ENCODE results near the gene RAB25. TPM values are rescaled to one million over a fixed set of nuclear protein-coding genes. Genes with fewer than 3 reads are reported as not detected.

Gene RAB25
- total and polyA plus RNA-seq, 2 experiments from 2014 or later: 71.1 to 106 TPM

GRCh38 chr1:156052862-156053767 lies 7.8 kb upstream of the RAB25 start:
- peak overlapping the region; percentile 59 for H2AFZ ChIP-seq
- H3K79me2 ChIP-seq: peaks cover 38% of the 10 kb centered on the region
- H3K4me1 ChIP-seq (ENCODE audit: insufficient read depth): no peaks in the 10 kb centered on the region
- no peaks in the 10 kb centered on the region for H3K9me3 ChIP-seq (ENCODE audit: low read depth)
- peaks cover 4% of the 10 kb centered on the region for H4K20me1 ChIP-seq (ENCODE audit: insufficient read depth, poor library complexity, severe bottlenecking)
- peak; percentile 90 for DNase-seq (ENCODE audit: low spot score)
- under 1% methylated on average over 14 of the region's 63 CpGs for WGBS (ENCODE audit: low lambda C conversion rate, missing lambda C conversion rate)
- H3K27ac ChIP-seq: peak overlapping the region; percentile 97
- H3K4me3 ChIP-seq: peak overlapping the region; percentile 80
- no peaks in the 10 kb centered on the region for H3K27me3 ChIP-seq
- no peaks in the 10 kb centered on the region for H3K9me2 ChIP-seq (replicated peaks; ENCODE audit: insufficient read depth)
- peak overlapping the region; percentile 72 for H3K4me2 ChIP-seq
- H3K36me3 ChIP-seq (replicated peaks; ENCODE audit: insufficient read depth, low read depth): no peaks in the 10 kb centered on the region
- no peak for TF ChIP-seq EZH2 (IDR thresholded peaks at IDR 0.05; ENCODE audit: borderline replicate concordance)
- TF ChIP-seq CTCF (IDR thresholded peaks at IDR 0.05; ENCODE audit: poor library complexity): peak; percentile 44
- no peak for TF ChIP-seq EZH2phosphoT487 (IDR thresholded peaks at IDR 0.05; ENCODE audit: low read depth, severe bottlenecking, unreplicated experiment)

DNA sequence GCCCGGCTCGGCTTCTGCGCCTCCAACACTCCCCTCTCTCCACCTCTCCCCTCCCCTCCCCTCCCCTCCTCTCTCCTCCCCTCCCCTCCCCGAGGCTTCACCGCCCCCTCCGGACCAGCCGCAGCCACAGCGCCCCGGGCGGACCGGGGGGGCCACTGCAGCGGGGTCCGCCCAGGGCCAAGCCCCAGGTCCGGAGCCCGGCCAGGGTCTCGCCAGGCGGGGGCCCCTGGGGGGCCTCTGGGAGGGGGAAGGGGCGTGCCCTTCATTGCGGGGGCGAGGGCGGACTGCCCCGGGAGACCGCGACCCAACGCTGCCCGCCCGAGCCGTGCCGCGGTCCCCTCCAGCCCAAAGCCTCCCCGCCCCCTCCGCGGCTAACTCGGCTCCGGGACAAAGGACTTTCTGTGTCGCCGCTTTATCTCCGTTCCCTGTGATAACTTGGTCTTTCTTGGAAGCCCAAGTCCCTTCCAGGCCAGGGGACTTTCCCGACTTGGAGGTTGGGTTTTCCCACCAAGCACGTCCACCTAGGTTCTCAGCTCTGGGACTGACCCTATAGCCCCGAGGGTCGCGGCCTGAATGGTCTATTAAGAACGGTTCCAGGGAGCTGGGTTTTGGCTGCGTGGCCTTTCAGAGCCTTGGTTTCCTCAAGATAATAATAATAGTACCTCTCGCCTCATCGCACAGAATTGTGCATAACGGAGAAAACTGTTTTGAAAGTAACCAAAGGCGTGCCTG lies 7.0 kb upstream of the RAB25 start, which contains the start of gene UBQLN4:
TSS of gene UBQLN4 (minus strand) at position 31 of the 732 bp plus-strand sequence. CDS start 97 bp downstream, outside the sequence.
- no peaks in the 10 kb centered on the region for H3K4me1 ChIP-seq (ENCODE audit: insufficient read depth)
- peak within 1 kb of the TSS; percentile 83 for H3K4me3 ChIP-seq
- no peaks in the 10 kb centered on the region for H3K9me3 ChIP-seq (ENCODE audit: low read depth)
- H3K36me3 ChIP-seq (replicated peaks; ENCODE audit: insufficient read depth, low read depth): no peaks in the 10 kb centered on the region
- no peaks in the 10 kb centered on the region for H3K27me3 ChIP-seq
- peak; percentile 96 for DNase-seq (ENCODE audit: low spot score)
- 3% methylated on average over 19 of the region's 49 CpGs for WGBS (ENCODE audit: low lambda C conversion rate, missing lambda C conversion rate)
- peaks cover 38% of the 10 kb centered on the region for H3K79me2 ChIP-seq
- peaks cover 4% of the 10 kb centered on the region for H4K20me1 ChIP-seq (ENCODE audit: insufficient read depth, poor library complexity, severe bottlenecking)
- H3K27ac ChIP-seq: peak within 1 kb of the TSS; percentile 97
- H3K9me2 ChIP-seq (replicated peaks; ENCODE audit: insufficient read depth): no peaks in the 10 kb centered on the region
- TF ChIP-seq CTCF (IDR thresholded peaks at IDR 0.05; ENCODE audit: poor library complexity) (peak; percentile 60), EZH2phosphoT487 (IDR thresholded peaks at IDR 0.05; ENCODE audit: low read depth, severe bottlenecking, unreplicated experiment) (no peak)
- peak within 1 kb of the TSS; percentile 88 for H3K4me2 ChIP-seq
- H2AFZ ChIP-seq: peak within 1 kb of the TSS; percentile 94

DNA sequence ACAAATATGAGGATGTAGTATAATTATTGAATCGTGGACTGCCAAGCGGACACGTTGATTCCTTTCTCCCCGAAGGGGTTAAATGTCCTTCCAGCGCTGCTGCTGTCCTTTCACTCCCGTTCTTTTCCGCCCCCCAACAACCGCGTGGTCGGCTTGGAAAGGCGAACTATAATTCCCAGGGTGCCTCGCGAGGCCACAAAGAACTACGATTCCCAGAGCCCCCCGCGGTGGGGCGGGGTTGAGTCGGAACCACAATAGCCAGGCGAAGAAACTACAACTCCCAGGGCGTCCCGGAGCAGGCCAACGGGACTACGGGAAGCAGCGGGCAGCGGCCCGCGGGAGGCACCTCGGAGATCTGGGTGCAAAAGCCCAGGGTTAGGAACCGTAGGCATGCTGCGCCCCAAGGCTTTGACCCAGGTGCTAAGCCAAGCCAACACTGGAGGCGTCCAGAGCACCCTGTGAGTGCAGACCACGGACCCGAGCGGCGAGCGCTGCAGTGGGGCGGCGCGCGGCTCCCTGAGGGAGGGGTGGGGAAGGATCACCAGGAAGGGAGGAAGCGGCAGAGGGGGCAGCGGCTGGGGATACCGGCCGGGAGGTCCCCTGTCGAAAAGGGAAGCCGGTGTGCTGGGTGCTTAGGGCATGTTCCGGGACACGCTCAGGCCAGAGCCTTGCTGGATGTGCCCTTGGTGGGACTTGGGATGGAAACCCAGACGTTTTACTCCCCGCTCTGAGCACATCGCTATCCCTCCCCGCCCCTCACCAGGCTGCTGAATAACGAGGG lies 6.3 kb upstream of the RAB25 start, which contains the start of gene LAMTOR2:
TSS of gene LAMTOR2 (plus strand) at position 283 of the 781 bp plus-strand sequence. CDS start at position 391, 108 bp downstream.
- H4K20me1 ChIP-seq (ENCODE audit: insufficient read depth, poor library complexity, severe bottlenecking): peaks cover 4% of the 10 kb centered on the region
- H3K4me3 ChIP-seq: peak within 1 kb of the TSS; percentile 83
- no peaks in the 10 kb centered on the region for H3K9me3 ChIP-seq (ENCODE audit: low read depth)
- H3K4me1 ChIP-seq (ENCODE audit: insufficient read depth): no peaks in the 10 kb centered on the region
- no peaks in the 10 kb centered on the region for H3K9me2 ChIP-seq (replicated peaks; ENCODE audit: insufficient read depth)
- no peaks in the 10 kb centered on the region for H3K27me3 ChIP-seq
- DNase-seq (ENCODE audit: low spot score): peak; percentile 98
- H3K79me2 ChIP-seq: peaks cover 38% of the 10 kb centered on the region
- peak within 1 kb of the TSS; percentile 94 for H2AFZ ChIP-seq
- no peaks in the 10 kb centered on the region for H3K36me3 ChIP-seq (replicated peaks; ENCODE audit: insufficient read depth, low read depth)
- peak within 1 kb of the TSS; percentile 97 for H3K27ac ChIP-seq
- peak within 1 kb of the TSS; percentile 88 for H3K4me2 ChIP-seq
- TF ChIP-seq EZH2 (IDR thresholded peaks at IDR 0.05; ENCODE audit: borderline replicate concordance) (no peak), EZH2phosphoT487 (IDR thresholded peaks at IDR 0.05; ENCODE audit: low read depth, severe bottlenecking, unreplicated experiment) (no peak), CTCF (IDR thresholded peaks at IDR 0.05; ENCODE audit: poor library complexity) (no peak)
- 1% methylated on average over 52 of the region's 53 CpGs for WGBS (ENCODE audit: low lambda C conversion rate, missing lambda C conversion rate)
